GM12865 (cell line): ENCODE results near the gene CD177.
"Not testable (repeated sequence)": the region's sequence is repeated elsewhere in the genome, so short reads cannot be mapped to it uniquely, and the experiment has no call there.

Source experiments
- DNase-seq: peaks from one replicate; pipeline ENCODE4 v3.0.0; 2010; ENCODE audit warnings: low read depth
- H3K4me3 ChIP-seq: 2 replicates; pipeline ENCODE4 v1.5.1; 2011; ENCODE audit warnings: mild to moderate bottlenecking, low read depth, low read length, control low read depth
- TF ChIP-seq, protein P1 (sequence below): IDR thresholded peaks from 2 replicates; pipeline ENCODE4 v1.5.1; 2011; ENCODE audit warnings: low read length, control low read depth, low read depth, inconsistent platforms; ENCODE audit not compliant: insufficient read depth; ENCODE audit errors: missing control alignments

The CD177 gene

DNA sequence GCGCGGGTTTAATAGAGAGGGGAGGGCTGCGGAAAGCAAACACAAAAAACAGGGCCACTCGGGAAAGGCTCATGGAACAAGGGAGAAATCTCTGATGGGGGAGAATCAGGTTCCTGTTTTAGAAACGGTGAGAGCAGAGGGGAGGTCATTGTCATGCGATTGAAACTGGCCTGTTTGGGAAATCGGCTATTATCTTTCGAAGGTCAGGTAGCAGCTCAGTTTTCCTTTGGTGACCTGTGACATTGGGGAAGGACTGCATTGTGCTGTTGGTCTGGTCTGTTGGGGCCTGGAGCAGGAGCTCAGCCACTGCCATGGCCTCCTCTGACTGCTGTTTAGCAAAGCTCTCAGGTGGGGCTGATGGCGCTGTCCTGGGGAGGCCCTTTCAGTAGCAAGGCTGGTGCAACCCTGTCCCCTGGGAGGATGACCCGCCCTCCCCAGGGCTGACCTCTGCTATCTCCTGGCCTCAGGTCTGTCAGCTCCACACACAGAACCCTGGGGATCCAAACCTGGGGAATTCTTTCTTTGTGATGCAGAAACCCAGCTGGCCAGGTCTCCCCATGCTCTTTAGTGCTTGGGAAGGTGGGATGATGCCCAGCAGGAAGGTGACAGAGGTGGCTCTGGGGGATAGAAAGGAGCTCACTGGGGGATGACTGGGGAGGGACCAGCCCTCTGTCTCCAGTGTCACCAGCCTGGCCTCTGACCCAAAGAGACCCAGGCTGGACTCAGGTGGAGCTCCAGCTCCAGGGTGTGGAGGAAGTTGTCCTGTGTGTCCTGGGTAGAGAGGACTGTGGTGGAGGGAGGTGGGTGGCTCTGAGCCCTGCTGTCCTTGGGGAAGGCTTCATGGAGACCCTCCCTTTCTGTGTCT is 21.2 kb upstream of the CD177 start:
- H3K4me3 ChIP-seq = no peak overlapping the region
- TF ChIP-seq, protein P1, sequence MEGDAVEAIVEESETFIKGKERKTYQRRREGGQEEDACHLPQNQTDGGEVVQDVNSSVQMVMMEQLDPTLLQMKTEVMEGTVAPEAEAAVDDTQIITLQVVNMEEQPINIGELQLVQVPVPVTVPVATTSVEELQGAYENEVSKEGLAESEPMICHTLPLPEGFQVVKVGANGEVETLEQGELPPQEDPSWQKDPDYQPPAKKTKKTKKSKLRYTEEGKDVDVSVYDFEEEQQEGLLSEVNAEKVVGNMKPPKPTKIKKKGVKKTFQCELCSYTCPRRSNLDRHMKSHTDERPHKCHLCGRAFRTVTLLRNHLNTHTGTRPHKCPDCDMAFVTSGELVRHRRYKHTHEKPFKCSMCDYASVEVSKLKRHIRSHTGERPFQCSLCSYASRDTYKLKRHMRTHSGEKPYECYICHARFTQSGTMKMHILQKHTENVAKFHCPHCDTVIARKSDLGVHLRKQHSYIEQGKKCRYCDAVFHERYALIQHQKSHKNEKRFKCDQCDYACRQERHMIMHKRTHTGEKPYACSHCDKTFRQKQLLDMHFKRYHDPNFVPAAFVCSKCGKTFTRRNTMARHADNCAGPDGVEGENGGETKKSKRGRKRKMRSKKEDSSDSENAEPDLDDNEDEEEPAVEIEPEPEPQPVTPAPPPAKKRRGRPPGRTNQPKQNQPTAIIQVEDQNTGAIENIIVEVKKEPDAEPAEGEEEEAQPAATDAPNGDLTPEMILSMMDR = no peak
- DNase-seq = no peak

DNA sequence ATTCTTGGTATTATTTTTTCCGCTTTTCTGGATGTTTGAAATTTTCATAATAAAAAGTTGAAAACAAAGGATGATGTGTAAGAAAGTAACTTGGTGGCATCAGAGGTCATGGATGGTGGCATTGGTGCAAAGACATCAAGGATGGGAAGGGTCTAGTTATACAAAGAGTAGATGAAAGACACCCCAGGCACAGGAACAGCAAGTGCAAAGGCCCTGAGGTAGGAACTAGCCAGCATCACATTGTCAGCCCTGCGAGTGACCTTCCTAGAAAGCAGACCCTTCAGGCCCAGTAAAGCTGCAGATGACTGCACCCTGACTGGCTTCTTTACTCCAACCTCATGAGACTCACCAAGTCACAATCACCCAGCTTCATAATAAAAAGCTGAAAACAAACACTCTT is 17.0 kb upstream of the CD177 start:
- not testable (repeated sequence) for DNase-seq, H3K4me3 ChIP-seq

DNA sequence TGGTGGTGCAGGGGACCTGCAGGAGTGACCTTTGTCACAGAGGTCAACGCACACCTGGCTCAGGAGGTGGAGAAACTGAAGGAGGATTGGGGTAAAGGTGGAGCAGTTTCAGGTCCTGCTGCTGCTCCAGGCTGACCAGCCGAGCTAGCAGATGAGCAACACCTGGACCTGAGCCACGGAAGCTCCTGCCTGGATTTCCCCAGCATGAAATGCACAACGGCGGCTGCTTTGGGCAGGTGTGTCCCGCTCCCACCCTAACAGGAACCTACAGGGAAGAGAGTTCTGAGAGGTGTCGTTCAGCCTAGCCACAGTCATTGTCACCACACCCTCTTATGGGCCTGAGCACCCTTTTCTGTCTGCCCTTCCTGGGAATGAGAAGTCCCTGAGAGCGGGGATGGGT is 15.7 kb upstream of the CD177 start:
- TF ChIP-seq, protein P1 = no peak
- no peak overlapping the region for H3K4me3 ChIP-seq
- DNase-seq = no peak

DNA sequence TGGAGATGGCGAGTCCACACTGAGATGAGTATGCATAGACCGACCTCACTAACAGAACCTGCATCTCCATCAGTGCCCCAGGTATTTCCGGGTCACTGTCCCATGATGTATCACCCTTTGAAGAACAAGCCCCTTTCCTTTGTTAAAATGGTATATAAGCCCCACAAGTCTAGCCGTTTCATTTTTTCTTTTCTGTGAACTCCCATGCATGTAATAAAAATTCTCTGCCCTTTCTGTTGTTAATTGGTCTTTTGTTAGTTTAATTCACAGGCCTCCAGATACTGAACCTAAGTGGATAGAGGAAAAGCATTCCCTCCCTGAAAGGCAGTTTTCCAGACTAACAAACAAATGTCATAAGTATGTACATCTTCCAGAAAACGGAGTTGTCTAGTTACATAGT is 15.0 kb upstream of the CD177 start:
- no peak overlapping the region for H3K4me3 ChIP-seq
- TF ChIP-seq, protein P1 = no peak
- DNase-seq = no peak

DNA sequence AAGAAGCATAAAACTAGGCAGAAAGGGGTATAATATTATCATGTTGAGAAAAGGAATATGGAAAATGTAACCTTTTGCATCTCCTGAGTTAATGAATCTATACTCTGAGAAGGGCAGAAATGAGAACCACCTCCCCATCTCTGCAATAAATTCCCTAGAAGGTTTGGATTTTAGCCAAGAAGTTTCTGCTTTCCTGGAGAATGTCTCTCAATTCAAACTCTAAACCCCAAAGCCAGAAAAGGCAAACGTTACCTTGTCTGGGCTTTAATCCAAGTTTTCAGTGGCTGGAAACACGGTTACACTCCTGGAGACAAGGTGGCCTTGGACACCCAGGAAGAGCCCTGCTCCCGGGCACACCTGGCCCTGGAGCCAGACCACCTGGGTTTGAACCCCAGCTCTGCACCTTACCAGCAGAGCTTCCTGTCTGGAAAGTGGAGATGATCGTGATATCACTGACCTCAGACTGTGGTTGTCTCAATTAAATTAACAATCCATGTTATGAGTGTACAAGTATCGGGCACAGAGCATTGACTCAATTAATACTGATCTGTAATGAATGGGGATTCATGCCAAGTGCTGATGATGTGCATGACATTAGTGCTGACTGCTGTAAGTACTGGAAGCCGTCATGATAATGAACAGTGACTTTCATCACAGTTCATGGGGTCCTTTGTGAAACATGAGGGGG is 14.1 kb upstream of the CD177 start:
- H3K4me3 ChIP-seq, DNase-seq: not testable (repeated sequence)

DNA sequence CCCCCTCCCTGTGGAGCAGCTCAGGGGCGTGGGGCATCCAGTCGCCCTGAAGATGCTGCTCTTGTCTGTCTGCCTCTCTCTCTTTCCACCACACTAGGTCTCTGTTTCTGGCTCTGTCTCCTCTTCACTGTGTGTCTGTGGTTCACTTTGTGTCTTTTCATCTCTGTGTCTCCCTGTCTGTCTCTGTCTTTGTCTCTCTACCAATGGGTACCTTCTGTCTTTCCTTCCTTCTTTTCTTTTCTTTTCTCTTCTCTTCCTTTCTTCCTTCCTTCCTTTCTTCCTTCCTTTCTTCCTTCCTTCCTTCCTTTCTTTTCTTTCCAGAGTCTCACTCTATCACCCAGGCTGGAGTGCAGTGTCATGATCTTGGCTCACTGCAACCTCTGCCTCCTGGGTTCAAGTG is 13.4 kb upstream of the CD177 start:
- not testable (repeated sequence) for DNase-seq, H3K4me3 ChIP-seq

DNA sequence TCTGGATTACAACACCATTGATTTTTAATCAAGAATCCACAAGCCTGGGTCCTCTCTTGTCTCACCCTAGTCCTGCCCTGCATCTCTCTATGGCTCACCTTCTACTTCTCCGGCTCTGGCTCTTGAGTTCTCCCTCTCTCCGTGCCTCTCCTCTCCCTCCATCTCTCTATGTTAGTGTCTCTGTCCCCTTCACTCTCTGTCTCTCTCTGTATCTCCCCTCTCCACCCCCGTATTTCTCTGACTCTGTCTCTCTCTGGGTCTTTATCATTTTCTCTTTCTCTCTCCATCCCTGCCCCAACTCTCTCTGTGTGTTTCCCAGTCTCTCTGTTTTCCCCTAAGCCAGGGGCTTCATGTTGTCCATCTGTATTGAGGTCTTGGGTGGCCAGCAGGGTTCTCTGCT is 12.4 kb upstream of the CD177 start:
- not testable (repeated sequence) for DNase-seq, H3K4me3 ChIP-seq

DNA sequence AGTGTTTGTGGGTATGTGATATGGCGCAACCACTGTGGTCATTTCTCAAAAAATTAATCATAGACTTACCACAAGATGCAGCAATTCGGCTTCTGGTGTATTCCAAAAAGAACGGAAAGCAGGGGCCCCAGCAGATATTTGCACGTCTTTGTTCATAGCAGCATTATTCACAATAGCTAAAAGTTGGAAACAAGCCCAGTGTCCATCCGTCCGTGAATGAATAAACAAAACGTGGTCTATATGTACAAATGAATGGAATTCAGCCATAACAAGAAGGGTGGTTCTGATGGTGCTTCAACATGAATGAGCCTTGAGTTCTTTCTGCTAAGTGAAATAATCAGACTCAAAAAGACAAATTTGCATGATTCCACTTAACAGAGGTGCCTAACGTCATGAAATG is 11.4 kb upstream of the CD177 start:
- DNase-seq, H3K4me3 ChIP-seq: not testable (repeated sequence)

DNA sequence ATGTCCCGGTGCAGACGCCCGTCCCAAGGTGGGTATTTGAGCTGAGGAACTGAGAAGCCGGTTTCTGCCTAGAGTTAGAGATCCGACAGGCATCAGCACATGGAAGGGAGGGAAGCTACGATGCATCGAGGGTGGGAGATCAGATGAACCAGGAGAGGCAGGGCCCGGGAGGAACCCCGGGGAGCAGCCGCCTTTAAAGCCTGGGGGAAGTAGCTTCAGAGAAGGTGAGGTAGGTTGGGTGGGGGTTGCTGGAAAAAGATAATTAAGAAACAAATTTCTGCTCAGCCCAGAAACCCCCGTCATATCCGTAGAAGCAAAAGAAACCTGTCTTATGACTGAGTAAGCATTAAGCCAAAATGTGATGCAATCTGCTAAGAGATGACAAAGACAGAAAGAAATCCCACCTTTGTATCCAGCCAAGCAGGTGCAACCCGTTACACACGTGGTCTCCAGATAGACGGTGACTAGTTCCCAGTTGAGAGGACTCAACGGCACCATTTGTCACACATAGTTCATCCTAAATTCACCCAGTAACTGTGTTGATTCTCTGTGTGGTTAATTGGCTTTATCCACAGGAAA is 9.1 kb upstream of the CD177 start:
- not testable (repeated sequence) for DNase-seq, H3K4me3 ChIP-seq

DNA sequence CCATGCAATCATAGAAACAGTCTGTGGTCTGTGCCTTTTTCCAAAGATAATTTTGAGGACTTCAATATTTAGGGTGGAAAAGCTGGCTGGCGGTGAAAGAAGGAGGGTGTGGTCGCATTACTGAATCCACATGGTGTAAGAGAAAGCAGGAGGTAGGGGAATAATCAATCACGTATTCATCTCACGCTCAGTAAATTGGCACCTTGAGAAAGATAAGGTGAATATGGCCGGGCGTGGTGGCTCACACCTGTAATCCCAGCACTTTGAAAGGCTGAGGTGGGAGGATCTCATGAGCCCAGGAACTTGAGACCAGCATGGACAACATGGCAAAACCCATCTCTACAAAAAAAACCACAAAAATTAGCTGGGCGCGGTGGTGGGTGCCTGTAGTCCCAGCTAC is 3.7 kb upstream of the CD177 start:
- not testable (repeated sequence) for H3K4me3 ChIP-seq, DNase-seq
